Stomach (tissue), 4 donors: ENCODE data around the gene CHM.
"Not testable (repeated sequence)": the region's sequence is repeated elsewhere in the genome, so short reads cannot be mapped to it uniquely, and the experiment has no call there.

Experiments used
- CTCF ChIP-seq, 7 experiments: fragments of 450-650 bp in 4 of 7; fragments of 200-600 bp in 3 of 7; sonication (generic) in 3 of 7; IDR thresholded peaks; one replicate each; pipeline ENCODE4 v1.5.1; 2016 to 2019; ENCODE audit warnings: antibody characterized with exemption in 7 of 7, control low read depth in 2 of 7, mild to moderate bottlenecking in 1 of 7
- EP300 ChIP-seq: sonication (generic); formaldehyde crosslinking; IDR thresholded peaks from one replicate; pipeline ENCODE4 v1.6.1; 2017; ENCODE audit warnings: antibody characterized with exemption
- POLR2A ChIP-seq, 4 donors: fragments of 450-650 bp; IDR thresholded peaks; one replicate each; pipeline ENCODE4 v1.6.1; 2016; ENCODE audit warnings: antibody characterized with exemption in 4 of 4, control low read depth in 2 of 4, mild to moderate bottlenecking in 1 of 4, moderate library complexity in 1 of 4
- POLR2AphosphoS5 ChIP-seq, 3 donors: sonication (generic); formaldehyde crosslinking; IDR thresholded peaks; one replicate each; pipeline ENCODE4 v1.6.1; 2016; ENCODE audit warnings: antibody characterized with exemption in 3 of 3

DNA sequence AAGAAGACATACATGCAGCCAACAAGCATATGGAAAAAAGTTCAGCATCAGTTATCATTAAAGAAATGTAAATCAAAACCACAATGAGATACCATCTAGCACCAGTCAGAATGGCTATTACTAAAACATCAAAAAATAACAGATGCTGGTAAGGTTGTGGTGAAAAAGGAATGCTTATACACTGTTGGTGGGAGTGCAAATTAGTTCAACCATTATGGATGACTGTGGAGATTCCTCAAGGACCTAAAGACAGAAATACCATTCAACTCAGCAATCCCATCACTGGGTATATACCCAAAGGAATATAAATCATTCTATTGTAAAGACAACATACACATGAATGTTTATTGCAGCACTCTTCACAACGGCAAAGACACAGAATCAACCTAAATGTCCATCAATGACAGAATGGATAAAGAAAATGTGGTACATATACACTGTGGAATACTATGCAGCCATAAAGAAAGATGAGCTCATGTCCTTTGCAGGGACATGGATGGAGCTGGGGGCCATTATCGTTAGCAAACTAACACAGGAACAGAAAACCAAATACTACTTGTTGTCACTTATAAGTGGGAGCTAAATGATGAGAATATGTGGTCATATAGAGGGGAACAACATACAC lies 130.6 kb downstream of the CHM start:
- not testable (repeated sequence) for TF ChIP-seq POLR2AphosphoS5 (IDR thresholded peaks at IDR 0.05); CTCF (IDR thresholded peaks at IDR 0.05); POLR2A (IDR thresholded peaks at IDR 0.05); EP300
